Heart right ventricle (tissue), 16 donors: ENCODE data around the gene MYH11. TPM values are rescaled to one million over a fixed set of nuclear protein-coding genes. Genes with fewer than 3 reads are reported as not detected.

Experiments used
- ATAC-seq, 8 donors: fragments of 200-7000 bp; cut with Tn5 transposase; one replicate each; pipeline ENCODE4 v1.9.1; 2020; ENCODE audit warnings: mild to moderate bottlenecking in 8 of 8, moderate library complexity in 8 of 8, moderate number of reproducible peaks in 1 of 8
- DNase-seq, 2 donors: peaks; one replicate each; pipeline ENCODE4 v3.0.0-alpha.2; 2020
- H3K27ac ChIP-seq, 10 donors: fragments of 200-600 bp; sonication (generic) in 2 of 10; one replicate each; pipeline versions ENCODE4 v1.5.0 to v1.8.0; 2020 to 2022; ENCODE audit warnings: mild to moderate bottlenecking in 3 of 10
- H3K27me3 ChIP-seq, 7 donors: fragments of 200-600 bp; one replicate each; pipeline ENCODE4 v1.8.0; 2021 to 2022; ENCODE audit warnings: mild to moderate bottlenecking in 2 of 7
- H3K36me3 ChIP-seq, 9 donors: fragments of 200-600 bp; sonication (generic) in 1 of 9; one replicate each; pipeline versions ENCODE4 v1.5.0 to v1.8.0; 2020 to 2022; ENCODE audit warnings: mild to moderate bottlenecking in 2 of 9
- H3K4me1 ChIP-seq, 9 donors: fragments of 200-600 bp; sonication (generic) in 1 of 9; one replicate each; pipeline versions ENCODE4 v1.5.0 to v1.8.0; 2020 to 2022; ENCODE audit warnings: mild to moderate bottlenecking in 4 of 9
- H3K4me3 ChIP-seq, 10 donors: fragments of 200-600 bp; sonication (generic) in 2 of 10; one replicate each; pipeline versions ENCODE4 v1.5.0 to v1.8.0; 2020 to 2022; ENCODE audit warnings: mild to moderate bottlenecking in 7 of 10, moderate library complexity in 2 of 10
- H3K9me3 ChIP-seq, 11 donors: fragments of 200-600 bp in 10 of 11; sonication (generic) in 2 of 11; one replicate each; pipeline versions ENCODE4 v1.5.0 to v1.8.0; 2013 to 2022; ENCODE audit warnings: mild to moderate bottlenecking in 2 of 11, control low read depth in 1 of 11, moderate library complexity in 1 of 11
- CTCF ChIP-seq, 9 donors: fragments of 200-600 bp; sonication (generic) in 2 of 9; IDR thresholded peaks; one replicate each; pipeline versions ENCODE4 v1.5.0 to v1.8.0; 2021 to 2022; ENCODE audit warnings: antibody characterized with exemption in 9 of 9, mild to moderate bottlenecking in 5 of 9, moderate library complexity in 1 of 9
- WGBS, 2 donors: extraction: QIAGEN DNeasy Blood & Tissue Kit; methylation state at CpG; one replicate each; pipeline ENCODE4 v1.1.7; 2013; ENCODE audit warnings: inconsistent platforms in 1 of 2; 5-methylcytosine and 5-hydroxymethylcytosine counted together
- intact Hi-C, 10 donors: fragments of 100-400 bp; cut with DNase I; formaldehyde crosslinking; loops; one replicate each; pipeline versions ENCODE4 v1.11.1 to v1.14.2; 2022
- polyA plus RNA-seq, 2 donors: library from polyadenylated mRNA; stranded (reverse); fragments of 200-250 nt; gene quantifications; one replicate each; pipeline ENCODE4 v1.2.3, GENCODE V29; 2013
- total RNA-seq, 10 donors: library from RNA; stranded (reverse); fragmentation: NEBNext Ultra II Directional in 3 of 10; extraction: Animal tissue kit (Norgen Biotek cat#: 25700) in 3 of 10; gene quantifications; one replicate each; pipeline versions ENCODE4 v1.2.1 to v1.2.4, GENCODE V29; 2021 to 2023
- donor health status: Arrhythmogenic right ventricular cardiomyopathy.
- donor health status: ischemic (EF 13 %, LVEDD 7.1; RV severe dilation, severe dysfunction).
- donor health status: healthy with polysubstance abuse.
- donor health status: DM: no; HTN: yes; CAD: no.
- donor health status: DM: no; HTN: no; CAD: no.
- donor health status: ischemic (EF 25% LVEDD 6.9; RV normal size, moderate dysfunction).
- donor health status: ischemic (EF 25% LVEDD 5.7; RV mildly dilated, moderate dysfunction).
- donor health status: healthy.
- donor health status: DM: yes; HTN: yes; CAD: no.
- donor health status: Ischemic cardiomyopathy.
- donor health status: ischemic (EF 35%, LVEDD 5.7; RV mildly dilated, moderate dysfunction).
- donor health status: nonischemic (EF 11% LVEDD 7.7; RV severe dilation, severe dysfunction).
- donor health status: DM: yes; HTN: yes; CAD: no.
- donor health status: PGD.
- donor health status: ischemic (EF 29% LVEDD 5.4; RV normal size, mild dysfunction).
- donor health status: nonischemic (EF 23%, LVEDD 6.1; RV moderate dilation, normal function).

MYH11 gene
- total and polyA plus RNA-seq, 12 donors = 9.8 to 46.7 (median 23.5) TPM

DNA sequence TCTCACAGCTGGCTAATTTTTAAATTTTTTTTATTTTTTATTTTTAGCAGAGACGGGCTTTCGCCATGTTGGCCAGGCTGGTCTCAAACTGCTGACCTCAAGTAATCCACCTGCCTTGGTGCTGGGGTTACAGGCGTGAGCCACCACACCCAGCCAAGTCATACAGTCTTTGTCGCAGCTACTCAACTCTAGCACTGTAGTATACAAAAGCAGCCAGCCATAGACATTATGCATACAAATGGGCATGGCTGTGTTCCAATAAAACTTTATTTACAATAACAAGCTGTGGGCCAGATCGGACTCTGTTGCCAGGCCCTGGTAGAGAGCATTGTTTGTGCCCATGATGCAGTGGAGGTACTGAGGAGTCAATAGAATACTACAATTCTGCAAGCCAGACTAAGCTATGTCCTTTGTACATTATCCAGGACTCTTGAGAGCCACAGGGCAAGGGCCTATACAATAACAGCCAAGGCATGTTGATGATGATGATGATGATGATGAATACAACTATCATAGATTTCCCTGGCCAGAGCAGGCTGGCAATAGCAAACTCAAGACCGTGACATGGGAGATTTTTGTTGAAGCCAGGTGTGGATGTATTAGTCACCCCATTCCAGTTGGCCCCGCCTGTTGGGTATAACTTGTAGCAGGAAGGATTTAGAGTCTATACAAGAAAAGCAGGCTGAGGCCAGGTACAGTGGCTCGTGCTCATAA, 101.8 kb downstream of the MYH11 start:
- intact Hi-C loops = loop anchor here in 1 of 10 donors (5.0 kb wide), 1 partner anchor 367 kb away; no protein-coding TSS in a partner anchor

DNA sequence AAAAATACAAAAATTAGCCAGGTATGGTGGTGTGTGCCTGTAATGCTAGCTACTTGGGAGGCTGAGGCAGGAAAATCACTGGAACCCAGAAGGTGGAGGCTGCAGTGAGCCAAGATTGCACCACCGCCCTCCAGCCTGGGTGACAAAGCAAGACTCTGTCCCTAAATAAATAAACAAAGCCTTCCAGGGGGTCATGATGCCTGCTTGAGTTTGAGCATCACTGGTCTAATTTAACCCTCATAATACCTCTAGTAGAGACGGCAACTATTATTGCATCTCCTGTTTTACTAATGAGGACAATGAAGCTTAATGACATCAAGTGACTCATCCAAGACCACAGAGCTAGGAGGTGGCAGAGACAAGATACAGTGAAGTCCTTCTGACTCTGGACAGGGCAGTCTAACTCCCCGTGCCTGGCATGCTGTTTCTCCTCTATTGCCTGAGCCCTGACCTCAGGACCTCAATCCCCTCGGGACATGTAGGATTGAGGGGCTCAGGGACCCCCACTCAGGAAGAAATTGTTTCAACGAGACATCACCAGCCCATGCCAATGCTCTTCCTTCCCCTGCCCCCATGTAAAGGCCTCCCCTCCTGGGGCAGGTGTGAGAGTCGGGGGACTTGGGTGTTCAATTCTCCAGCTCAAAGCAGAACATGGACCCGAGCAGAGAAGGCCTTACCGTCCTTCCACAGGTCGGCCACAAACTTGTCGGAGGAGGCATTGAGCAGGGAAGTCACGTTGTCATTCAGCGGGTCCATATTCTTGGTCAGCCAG, 103.9 kb downstream of the MYH11 start:
- Histone ChIP-seq H3K4me1 (no peaks in the 10 kb centered on the region), H3K27me3 (peaks cover 0 to 10% (median 0%) of the 10 kb centered on the region in 7 donors), H3K9me3 (peaks cover 0 to 4% (median 0%) of the 10 kb centered on the region in 11 donors), H3K27ac (no peak overlapping the region), H3K4me3 (no peak overlapping the region), H3K36me3 (peaks cover 0 to 1% (median 0%) of the 10 kb centered on the region in 9 donors)
- 82 to 89% methylated on average over 12 of the region's 12 CpGs for WGBS, 2 donors
- DNase-seq (no peak), ATAC-seq (no peak)
- intact Hi-C loops = no loop called here
- no peak for TF ChIP-seq CTCF (IDR thresholded peaks at IDR 0.05)

More for the DNA sequence above, 101.8 kb downstream of the MYH11 start:
- Histone ChIP-seq H3K27ac (no peak overlapping the region), H3K9me3 (peaks cover 0 to 4% (median 0%) of the 10 kb centered on the region in 11 donors), H3K27me3 (peaks cover 0 to 16% (median 0%) of the 10 kb centered on the region in 7 donors), H3K4me1 (no peaks in the 10 kb centered on the region), H3K4me3 (no peak overlapping the region), H3K36me3 (no peaks in the 10 kb centered on the region)
- 91 to 96% methylated on average over 8 of the region's 8 CpGs for WGBS, 2 donors
- no peak for TF ChIP-seq CTCF (IDR thresholded peaks at IDR 0.05)
- DNase-seq (no peak), ATAC-seq (no peak)

- ATAC-seq (no peak), DNase-seq (no peak)
- peaks cover 0 to under 1% (median 0%) of the 10 kb centered on the region in 7 donors for H3K27me3 ChIP-seq
- WGBS, 2 donors = 91 to 93% methylated on average over 7 of the region's 7 CpGs
- peaks cover 0 to 5% (median 0%) of the 10 kb centered on the region in 9 donors for H3K36me3 ChIP-seq
- no peak overlapping the region for H3K4me3 ChIP-seq
- H3K4me1 ChIP-seq = no peaks in the 10 kb centered on the region
- H3K9me3 ChIP-seq = peaks cover 0 to 4% (median 0%) of the 10 kb centered on the region in 11 donors
- no peak for TF ChIP-seq CTCF (IDR thresholded peaks at IDR 0.05)
- no peak overlapping the region for H3K27ac ChIP-seq
- intact Hi-C loops = no loop called here
Observed at GRCh38 chr16:15751940-15752339, 104.9 kb downstream of the MYH11 start.

DNA sequence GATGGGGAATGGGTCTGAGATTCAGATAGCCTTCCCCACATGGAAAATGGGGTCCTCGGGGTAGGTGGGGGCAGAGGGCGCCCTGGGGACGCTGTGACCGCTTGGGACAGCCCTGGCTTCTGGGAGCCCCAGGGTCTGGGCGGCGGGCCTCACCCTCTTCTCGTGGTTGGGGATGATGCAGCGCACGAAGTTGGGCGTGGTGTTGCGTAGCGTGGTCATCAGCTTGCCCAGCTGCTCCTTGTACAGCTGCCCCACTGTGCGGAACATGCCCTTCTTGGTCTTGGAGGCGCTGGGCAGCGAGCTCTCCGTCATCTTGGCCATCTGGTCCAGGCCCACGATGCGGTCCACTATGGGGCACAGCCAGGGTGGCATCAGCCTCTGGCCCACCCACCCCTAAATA, 106.8 kb downstream of the MYH11 start:
- H3K9me3 ChIP-seq = peaks cover 0 to 3% (median 0%) of the 10 kb centered on the region in 11 donors
- no peak for TF ChIP-seq CTCF (IDR thresholded peaks at IDR 0.05)
- H3K27me3 ChIP-seq = no peaks in the 10 kb centered on the region
- DNase-seq = no peak
- WGBS, 2 donors = 90 to 91% methylated on average over 18 of the region's 18 CpGs
- no peaks in the 10 kb centered on the region for H3K4me1 ChIP-seq
- H3K27ac ChIP-seq = no peak overlapping the region
- H3K4me3 ChIP-seq = no peak overlapping the region
- intact Hi-C loops = no loop called here
- H3K36me3 ChIP-seq = peaks cover 0 to 5% (median 0%) of the 10 kb centered on the region in 9 donors
- ATAC-seq = peak in 1 of 8 donors; percentile 13
